Endodermal cell (in vitro differentiated cells): ENCODE results near the gene IL17RC. TPM values are rescaled to one million over a fixed set of nuclear protein-coding genes. Genes with fewer than 3 reads are reported as not detected.

Experiments used
- DNase-seq: peaks from one replicate; pipeline ENCODE4 v3.0.0-alpha.2; 2017
- H3K27ac ChIP-seq: 2 replicates; pipeline ENCODE4 v1.5.1; 2013; ENCODE audit warnings: mild to moderate bottlenecking, low read depth, low read length, moderate library complexity
- H3K27me3 ChIP-seq: 2 replicates; pipeline ENCODE4 v1.6.1; 2013; ENCODE audit warnings: mild to moderate bottlenecking, low read length, moderate library complexity; ENCODE audit not compliant: insufficient read depth, control insufficient read depth, poor library complexity, severe bottlenecking
- H3K36me3 ChIP-seq: 2 replicates; pipeline ENCODE4 v1.7.0; 2013; ENCODE audit warnings: mild to moderate bottlenecking, low read length, moderate library complexity; ENCODE audit not compliant: control insufficient read depth, insufficient read depth
- H3K4me1 ChIP-seq: one replicate; pipeline ENCODE4 v1.7.0; 2013; ENCODE audit warnings: low read length; ENCODE audit not compliant: control insufficient read depth, insufficient read depth
- H3K4me3 ChIP-seq: 2 replicates; pipeline ENCODE4 v1.5.1; 2013; ENCODE audit warnings: mild to moderate bottlenecking, low read length, moderate library complexity
- H3K9ac ChIP-seq: 2 replicates; pipeline ENCODE4 v1.6.1; 2013; ENCODE audit warnings: mild to moderate bottlenecking, low read length, moderate library complexity; ENCODE audit not compliant: poor library complexity, severe bottlenecking; ENCODE audit errors: extremely low read depth
- H3K9me3 ChIP-seq: 2 replicates; pipeline ENCODE4 v1.6.1; 2013; ENCODE audit warnings: mild to moderate bottlenecking, low read length, moderate library complexity; ENCODE audit not compliant: control insufficient read depth
- H3K27ac Mint-ChIP-seq: 2 replicates; pipeline ENCODE4 v1.8.0; 2020; ENCODE audit warnings: mixed read lengths
- H3K27me3 Mint-ChIP-seq: 2 replicates; pipeline ENCODE4 v1.8.0; 2021; ENCODE audit warnings: mild to moderate bottlenecking, mixed read lengths; ENCODE audit not compliant: insufficient read depth
- H3K36me3 Mint-ChIP-seq: 2 replicates; pipeline ENCODE4 v1.8.0; 2020; ENCODE audit warnings: low read depth, mixed read lengths
- H3K4me1 Mint-ChIP-seq: 2 replicates; pipeline ENCODE4 v1.8.0; 2020; ENCODE audit warnings: mixed read lengths
- H3K4me3 Mint-ChIP-seq: 2 replicates; pipeline ENCODE4 v1.8.0; 2020; ENCODE audit warnings: mild to moderate bottlenecking, moderate library complexity, mixed read lengths
- H3K9me3 Mint-ChIP-seq: 2 replicates; pipeline ENCODE4 v1.8.0; 2020; ENCODE audit warnings: mild to moderate bottlenecking, mixed read lengths
- CTCF ChIP-seq: fragments of 200-600 bp; sonication (generic); conservative IDR thresholded peaks from 2 replicates; pipeline ENCODE4 v1.5.0; 2021; ENCODE audit warnings: antibody characterized with exemption, mild to moderate bottlenecking
- WGBS, 2 experiments: methylation state at CpG; one replicate each; pipeline versions ENCODE4 v1.1.5 to v1.1.7; 2013; ENCODE audit warnings: missing lambda C conversion rate in 2 of 2, mixed read lengths in 1 of 2; ENCODE audit not compliant: insufficient coverage in 1 of 2, insufficient read length in 1 of 2; 5-methylcytosine and 5-hydroxymethylcytosine counted together
- long read RNA-seq, 4 experiments: library from polyadenylated mRNA in 2 of 4; library from RNA in 1 of 4; library from capped mRNA in 1 of 4; stranded (forward) in 3 of 4; unstranded in 1 of 4; transcript quantifications; one replicate each; pipeline ENCODE4 v2.0.0, GENCODE V29; 2020 to 2021; ENCODE audit warnings: inconsistent platforms in 1 of 4
- polyA plus RNA-seq, 2 experiments: library from polyadenylated mRNA; stranded (reverse); fragments of 50-300 nt; gene quantifications; one replicate each; pipeline ENCODE4 v1.2.3, GENCODE V29; 2013
- total RNA-seq, 2 donors: library from RNA; stranded (reverse); fragmentation: NEBNext Ultra II Directional in 1 of 2; extraction: Animal tissue kit (Norgen Biotek cat#: 25700) in 1 of 2; gene quantifications; 2 replicates in 1 of 2; 3 replicates in 1 of 2; pipeline ENCODE4 v1.2.1, GENCODE V29; 2021

Gene IL17RC
- 10 to 100 TPM; 15.7 to 19.0 TPM for total RNA-seq
- 10.4 TPM for polyA plus RNA-seq (2013, experiment 1 of 2)
- 11.9 TPM for polyA plus RNA-seq (2013, experiment 2 of 2)
- long read RNA-seq, experiment 1, partial matches to known transcripts: 1 of 1 reads
- long read RNA-seq, experiment 1, other reads (novel, unspliced or antisense): 0 of 1 reads
- long read RNA-seq, experiment 2, transcript IL17RC-202 (18 exons, 2,388 nt): major isoform, 9 of 37 reads
- long read RNA-seq, experiment 2, partial matches to known transcripts: 1 of 37 reads
- long read RNA-seq, experiment 2, other reads (novel, unspliced or antisense): 21 of 37 reads
- long read RNA-seq, experiment 3, transcript IL17RC-202 (18 exons, 2,388 nt): major isoform, 12 of 33 reads
- long read RNA-seq, experiment 3, partial matches to known transcripts: 0 of 33 reads
- long read RNA-seq, experiment 3, other reads (novel, unspliced or antisense): 20 of 33 reads
- long read RNA-seq, experiment 4, partial matches to known transcripts: 0 of 1 reads
- long read RNA-seq, experiment 4, other reads (novel, unspliced or antisense): 1 of 1 reads

DNA sequence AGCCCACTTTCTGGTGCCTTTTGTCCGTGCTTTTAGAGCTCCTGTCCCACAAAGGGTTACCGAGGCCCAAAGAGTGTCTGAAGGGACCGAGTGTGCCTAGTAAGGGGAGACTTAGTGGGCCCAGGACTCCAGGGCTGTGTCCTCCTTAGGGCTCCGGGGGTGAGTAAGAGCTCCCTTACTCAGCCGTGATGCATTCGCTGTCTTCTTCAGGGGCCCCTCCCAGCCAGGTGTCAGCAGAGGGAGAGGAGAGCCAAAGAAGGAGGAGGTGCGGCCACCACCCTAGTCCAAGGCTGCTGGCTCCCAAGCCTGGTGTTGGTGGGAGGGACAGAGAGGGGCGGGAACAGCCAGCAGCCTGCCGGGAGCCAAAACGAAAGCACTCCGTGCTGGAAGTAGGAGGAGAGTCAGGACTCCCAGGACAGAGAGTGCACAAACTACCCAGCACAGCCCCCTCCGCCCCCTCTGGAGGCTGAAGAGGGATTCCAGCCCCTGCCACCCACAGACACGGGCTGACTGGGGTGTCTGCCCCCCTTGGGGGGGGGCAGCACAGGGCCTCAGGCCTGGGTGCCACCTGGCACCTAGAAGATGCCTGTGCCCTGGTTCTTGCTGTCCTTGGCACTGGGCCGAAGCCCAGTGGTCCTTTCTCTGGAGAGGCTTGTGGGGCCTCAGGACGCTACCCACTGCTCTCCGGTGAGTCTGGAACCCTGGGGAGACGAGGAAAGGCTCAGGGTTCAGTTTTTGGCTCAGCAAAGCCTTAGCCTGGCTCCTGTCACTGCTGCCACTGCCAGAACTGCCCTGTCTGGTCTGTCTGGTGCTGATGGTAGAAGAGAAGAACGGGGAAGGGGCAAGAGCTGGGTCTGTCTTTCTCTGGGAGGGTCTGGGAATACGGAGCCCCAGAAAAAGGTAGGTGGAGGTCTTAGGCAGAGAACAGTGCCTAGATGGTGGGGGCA, at the start of gene IL17RC:
TSS of gene IL17RC (plus strand) at position 365 of the 947 bp plus-strand sequence. CDS start at position 583, 218 bp downstream.
- H3K4me1 ChIP-seq: no peaks in the 10 kb centered on the region
- TF ChIP-seq CTCF: no peak
- Mint-ChIP-seq H3K27me3 (no peaks in the 10 kb centered on the region), H3K27ac (peak within 1 kb of the TSS; percentile 68), H3K9me3 (no peaks in the 10 kb centered on the region), H3K4me1 (peaks cover 16% of the 10 kb centered on the region), H3K36me3 (no peaks in the 10 kb centered on the region), H3K4me3 (peak within 1 kb of the TSS; percentile 69)
- H3K9ac ChIP-seq: peak within 1 kb of the TSS; percentile 38
- no peaks in the 10 kb centered on the region for H3K36me3 ChIP-seq
- H3K9me3 ChIP-seq: no peaks in the 10 kb centered on the region
- H3K4me3 ChIP-seq: peak within 1 kb of the TSS; percentile 78
- WGBS, 2 experiments: 37 to 64% methylated on average over 6 to 19 of the region's 19 CpGs
- peak within 1 kb of the TSS; percentile 66 for H3K27ac ChIP-seq
- H3K27me3 ChIP-seq: peaks cover 10% of the 10 kb centered on the region
- peak; percentile 96 for DNase-seq

- no peaks in the 10 kb centered on the region for H3K36me3 Mint-ChIP-seq
- Histone ChIP-seq H3K36me3 (no peaks in the 10 kb centered on the region), H3K4me1 (no peaks in the 10 kb centered on the region), H3K27ac (no peak overlapping the region), H3K27me3 (no peaks in the 10 kb centered on the region), H3K4me3 (no peak overlapping the region), H3K9ac (no peak overlapping the region), H3K9me3 (no peaks in the 10 kb centered on the region)
- H3K4me3 Mint-ChIP-seq: no peak overlapping the region
- 92% methylated on average over 11 to 12 of the region's 12 CpGs for WGBS, 2 experiments
- no peaks in the 10 kb centered on the region for H3K9me3 Mint-ChIP-seq
- no peak for DNase-seq
- no peak overlapping the region for H3K27ac Mint-ChIP-seq
- peaks cover 10% of the 10 kb centered on the region for H3K27me3 Mint-ChIP-seq
- TF ChIP-seq CTCF: no peak
- peaks cover 3% of the 10 kb centered on the region for H3K4me1 Mint-ChIP-seq
Measured at GRCh38 chr3:9867106-9867505, 49.8 kb upstream of the IL17RC start.

- Mint-ChIP-seq H3K4me1 (no peaks in the 10 kb centered on the region), H3K27ac (no peak overlapping the region), H3K9me3 (no peaks in the 10 kb centered on the region), H3K27me3 (peaks cover 4% of the 10 kb centered on the region), H3K36me3 (no peaks in the 10 kb centered on the region), H3K4me3 (no peak overlapping the region)
- WGBS, 2 experiments: 89 to 92% methylated on average over 4 to 5 of the region's 5 CpGs
- no peaks in the 10 kb centered on the region for H3K4me1 ChIP-seq
- no peaks in the 10 kb centered on the region for H3K9me3 ChIP-seq
- TF ChIP-seq CTCF: no peak
- H3K9ac ChIP-seq: no peak overlapping the region
- no peak overlapping the region for H3K4me3 ChIP-seq
- no peaks in the 10 kb centered on the region for H3K36me3 ChIP-seq
- H3K27ac ChIP-seq: no peak overlapping the region
- no peaks in the 10 kb centered on the region for H3K27me3 ChIP-seq
- DNase-seq: no peak
Measured at GRCh38 chr3:9869955-9870354, 46.9 kb upstream of the IL17RC start.
